ENCODE data around the gene PCNX3. TPM values are rescaled to one million over a fixed set of nuclear protein-coding genes. Genes with fewer than 3 reads are reported as not detected.

The PCNX3 gene
- total RNA-seq, 1 donor from 2014 or later = 4.7 TPM

DNA sequence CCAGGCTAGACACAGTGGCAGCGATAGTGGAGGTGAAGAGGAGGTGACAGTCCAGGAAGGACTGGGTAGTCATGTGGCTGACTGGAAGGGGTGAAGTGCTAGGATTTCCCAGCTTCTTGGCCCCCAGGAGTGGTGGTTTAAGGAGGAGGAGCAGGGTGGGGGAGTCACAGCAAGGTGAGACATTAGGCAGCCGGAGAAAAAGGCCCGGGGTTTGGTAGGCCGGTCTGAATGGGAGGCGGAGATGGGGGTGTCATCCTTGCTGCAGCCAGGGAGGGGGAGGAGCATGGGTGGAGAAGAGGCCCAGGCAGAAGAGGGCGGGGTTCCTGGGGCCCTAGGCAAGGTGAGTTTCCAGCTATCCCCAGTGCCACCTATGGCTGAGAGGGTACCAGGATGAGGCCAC lies 28.4 kb downstream of the PCNX3 start:
- Histone ChIP-seq H3K4me1 (ENCODE audit: control insufficient read depth in 3 of 3, insufficient read depth in 3 of 3, low read length in 3 of 3) (peaks cover 15 to 18% (median 16%) of the 10 kb centered on the region in 3 donors), H3K9me3 (ENCODE audit: control insufficient read depth in 3 of 3, low read length in 3 of 3) (no peaks in the 10 kb centered on the region), H3K4me3 (ENCODE audit: low read length in 3 of 3) (no peak overlapping the region), H3K27ac (ENCODE audit: low read depth, low read length) (no peak overlapping the region), H3K27me3 (ENCODE audit: control insufficient read depth in 3 of 3, insufficient read depth in 3 of 3, low read length in 3 of 3) (peaks cover 9 to 19% (median 11%) of the 10 kb centered on the region in 3 donors), H3K36me3 (ENCODE audit: control insufficient read depth in 3 of 3, insufficient read depth in 3 of 3, low read length in 3 of 3) (peaks cover 0 to 18% (median 17%) of the 10 kb centered on the region in 3 donors), H3K9ac (ENCODE audit: low read depth in 1 of 3, low read length in 3 of 3) (no peak overlapping the region)

DNA sequence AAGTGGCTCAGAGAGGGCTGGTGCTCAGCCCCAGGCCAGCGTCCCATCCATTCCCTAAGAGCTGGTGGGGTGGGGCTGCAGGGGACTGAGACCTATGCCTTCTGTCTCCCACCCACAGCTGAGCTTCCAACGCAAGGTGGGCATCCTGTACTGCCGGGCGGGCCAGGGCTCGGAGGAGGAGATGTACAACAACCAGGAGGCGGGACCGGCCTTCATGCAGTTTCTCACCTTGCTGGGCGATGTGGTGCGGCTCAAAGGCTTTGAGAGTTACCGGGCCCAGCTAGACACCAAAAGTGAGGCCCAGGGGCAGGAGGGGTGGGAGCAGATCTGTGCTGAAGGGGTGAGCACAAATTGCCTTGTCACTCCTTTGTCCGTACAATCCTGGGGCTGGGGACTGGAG lies 29.3 kb downstream of the PCNX3 start:
- Histone ChIP-seq H3K27ac (ENCODE audit: low read depth, low read length) (no peak overlapping the region), H3K9me3 (ENCODE audit: control insufficient read depth in 3 of 3, low read length in 3 of 3) (no peaks in the 10 kb centered on the region), H3K36me3 (ENCODE audit: control insufficient read depth in 3 of 3, insufficient read depth in 3 of 3, low read length in 3 of 3) (peaks cover 5 to 22% (median 19%) of the 10 kb centered on the region in 3 donors), H3K4me3 (ENCODE audit: low read length in 3 of 3) (no peak overlapping the region), H3K9ac (ENCODE audit: low read depth in 1 of 3, low read length in 3 of 3) (no peak overlapping the region), H3K4me1 (ENCODE audit: control insufficient read depth in 3 of 3, insufficient read depth in 3 of 3, low read length in 3 of 3) (peaks cover 10 to 22% (median 12%) of the 10 kb centered on the region in 3 donors), H3K27me3 (ENCODE audit: control insufficient read depth in 3 of 3, insufficient read depth in 3 of 3, low read length in 3 of 3) (peaks cover 9 to 19% (median 11%) of the 10 kb centered on the region in 3 donors)

DNA sequence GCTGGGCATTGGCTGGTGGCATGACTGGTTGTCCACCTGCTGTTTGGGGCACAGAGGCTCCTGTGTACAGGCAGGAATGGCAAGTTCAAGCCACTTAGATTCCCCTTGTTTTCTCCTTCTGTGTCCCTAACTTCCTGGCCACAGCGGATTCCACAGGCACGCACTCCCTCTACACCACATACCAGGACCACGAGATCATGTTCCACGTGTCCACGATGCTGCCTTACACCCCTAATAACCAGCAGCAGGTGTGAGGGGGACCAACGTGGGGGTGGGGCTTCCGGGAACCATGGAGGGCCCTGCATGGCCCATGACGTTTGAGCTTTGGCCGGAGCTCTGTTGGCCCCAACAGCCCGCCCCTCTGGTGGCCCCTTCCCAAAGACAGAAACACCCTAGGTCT lies 30.1 kb downstream of the PCNX3 start:
- Histone ChIP-seq H3K27ac (ENCODE audit: low read depth, low read length) (no peak overlapping the region), H3K27me3 (ENCODE audit: control insufficient read depth in 3 of 3, insufficient read depth in 3 of 3, low read length in 3 of 3) (peaks cover 9 to 19% (median 11%) of the 10 kb centered on the region in 3 donors), H3K36me3 (ENCODE audit: control insufficient read depth in 3 of 3, insufficient read depth in 3 of 3, low read length in 3 of 3) (peaks cover 5 to 22% (median 20%) of the 10 kb centered on the region in 3 donors), H3K4me3 (ENCODE audit: low read length in 3 of 3) (no peak overlapping the region), H3K9me3 (ENCODE audit: control insufficient read depth in 3 of 3, low read length in 3 of 3) (no peaks in the 10 kb centered on the region), H3K4me1 (ENCODE audit: control insufficient read depth in 3 of 3, insufficient read depth in 3 of 3, low read length in 3 of 3) (peaks cover 3 to 18% (median 5%) of the 10 kb centered on the region in 3 donors), H3K9ac (ENCODE audit: low read depth in 1 of 3, low read length in 3 of 3) (no peak overlapping the region)

DNA sequence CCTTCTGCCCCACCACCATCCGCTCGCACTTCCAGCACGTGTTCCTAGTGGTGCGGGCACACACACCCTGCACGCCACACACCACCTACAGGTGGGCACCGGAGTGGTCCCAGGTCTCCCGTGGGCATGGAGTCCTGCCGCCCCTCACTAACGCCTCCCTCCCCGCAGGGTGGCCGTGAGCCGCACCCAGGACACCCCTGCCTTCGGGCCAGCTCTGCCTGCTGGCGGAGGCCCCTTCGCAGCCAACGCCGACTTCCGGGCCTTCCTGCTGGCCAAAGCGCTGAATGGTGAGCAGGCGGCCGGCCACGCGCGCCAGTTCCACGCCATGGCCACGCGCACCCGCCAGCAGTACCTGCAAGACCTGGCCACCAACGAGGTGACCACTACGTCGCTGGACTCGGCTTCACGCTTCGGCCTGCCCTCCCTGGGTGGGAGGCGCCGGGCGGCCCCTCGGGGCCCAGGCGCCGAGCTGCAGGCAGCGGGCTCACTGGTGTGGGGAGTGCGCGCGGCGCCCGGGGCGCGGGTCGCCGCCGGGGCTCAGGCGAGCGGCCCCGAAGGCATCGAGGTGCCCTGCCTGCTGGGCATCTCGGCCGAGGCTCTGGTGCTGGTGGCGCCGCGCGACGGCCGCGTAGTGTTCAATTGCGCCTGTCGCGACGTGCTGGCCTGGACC lies 30.8 kb downstream of the PCNX3 start:
- no peak overlapping the region for H3K27ac ChIP-seq (ENCODE audit: low read depth, low read length)
- H3K9me3 ChIP-seq (ENCODE audit: control insufficient read depth in 3 of 3, low read length in 3 of 3) = no peaks in the 10 kb centered on the region
- no peak overlapping the region for H3K9ac ChIP-seq (ENCODE audit: low read depth in 1 of 3, low read length in 3 of 3)
- peaks cover 4 to 21% (median 9%) of the 10 kb centered on the region in 3 donors for H3K4me1 ChIP-seq (ENCODE audit: control insufficient read depth in 3 of 3, insufficient read depth in 3 of 3, low read length in 3 of 3)
- H3K36me3 ChIP-seq (ENCODE audit: control insufficient read depth in 3 of 3, insufficient read depth in 3 of 3, low read length in 3 of 3) = peaks cover 5 to 24% (median 24%) of the 10 kb centered on the region in 3 donors
- H3K27me3 ChIP-seq (ENCODE audit: control insufficient read depth in 3 of 3, insufficient read depth in 3 of 3, low read length in 3 of 3) = peaks cover 9 to 19% (median 11%) of the 10 kb centered on the region in 3 donors
- no peak overlapping the region for H3K4me3 ChIP-seq (ENCODE audit: low read length in 3 of 3)

DNA sequence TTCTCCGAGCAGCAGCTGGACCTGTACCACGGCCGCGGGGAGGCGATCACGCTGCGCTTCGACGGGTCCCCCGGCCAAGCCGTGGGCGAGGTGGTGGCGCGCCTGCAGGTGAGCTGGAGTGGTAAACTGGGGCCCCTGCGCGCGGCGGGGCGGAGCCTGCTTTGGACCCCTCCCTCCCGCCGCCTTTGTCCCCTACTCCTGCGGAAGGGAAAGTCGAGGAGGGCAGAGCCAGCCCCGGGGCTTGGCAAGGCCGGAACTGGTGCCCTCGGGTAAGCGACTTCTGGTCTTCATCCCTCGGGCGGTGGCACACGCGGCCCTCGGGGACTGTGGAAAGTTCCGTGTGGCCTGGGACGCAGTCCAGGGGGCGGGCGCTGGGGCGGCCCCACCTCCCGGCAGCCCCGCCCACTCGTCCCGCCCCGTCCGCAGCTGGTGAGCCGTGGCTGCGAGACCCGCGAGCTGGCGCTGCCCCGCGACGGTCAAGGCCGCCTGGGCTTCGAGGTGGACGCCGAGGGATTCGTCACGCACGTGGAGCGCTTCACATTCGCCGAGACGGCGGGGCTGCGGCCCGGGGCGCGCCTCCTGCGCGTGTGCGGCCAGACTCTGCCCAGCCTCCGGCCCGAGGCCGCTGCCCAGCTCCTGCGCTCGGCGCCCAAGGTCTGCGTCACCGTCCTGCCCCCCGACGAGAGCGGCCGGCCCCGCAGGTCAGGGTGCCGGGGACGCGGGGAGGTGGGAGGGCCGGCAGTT lies 31.6 kb downstream of the PCNX3 start:
- Histone ChIP-seq H3K9ac (ENCODE audit: low read depth in 1 of 3, low read length in 3 of 3) (no peak overlapping the region), H3K9me3 (ENCODE audit: control insufficient read depth in 3 of 3, low read length in 3 of 3) (no peaks in the 10 kb centered on the region), H3K4me3 (ENCODE audit: low read length in 3 of 3) (no peak overlapping the region), H3K36me3 (ENCODE audit: control insufficient read depth in 3 of 3, insufficient read depth in 3 of 3, low read length in 3 of 3) (peaks cover 5 to 23% (median 21%) of the 10 kb centered on the region in 3 donors), H3K27ac (ENCODE audit: low read depth, low read length) (no peak overlapping the region), H3K4me1 (ENCODE audit: control insufficient read depth in 3 of 3, insufficient read depth in 3 of 3, low read length in 3 of 3) (peaks cover 9 to 28% (median 13%) of the 10 kb centered on the region in 3 donors), H3K27me3 (ENCODE audit: control insufficient read depth in 3 of 3, insufficient read depth in 3 of 3, low read length in 3 of 3) (peaks cover 9 to 19% (median 11%) of the 10 kb centered on the region in 3 donors)

DNA sequence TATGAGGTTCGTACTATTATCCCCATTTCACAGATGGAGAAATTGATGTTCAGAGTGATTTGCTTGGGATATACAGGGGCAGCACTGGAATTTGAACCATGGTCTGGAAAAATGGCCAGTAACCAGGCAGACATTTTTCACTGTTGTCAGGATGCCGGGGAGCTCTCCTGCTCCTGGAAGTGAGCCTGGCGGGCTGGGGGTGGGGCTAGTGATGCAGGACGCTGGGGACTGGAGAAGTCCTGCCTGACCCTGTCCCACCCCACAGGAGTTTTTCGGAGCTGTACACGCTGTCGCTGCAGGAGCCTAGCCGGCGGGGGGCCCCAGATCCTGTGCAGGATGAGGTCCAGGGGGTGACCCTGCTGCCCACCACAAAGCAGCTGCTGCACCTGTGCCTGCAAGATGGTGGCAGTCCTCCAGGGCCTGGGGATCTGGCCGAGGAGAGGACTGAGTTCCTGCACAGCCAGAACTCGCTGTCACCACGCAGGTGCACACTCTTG lies 33.5 kb downstream of the PCNX3 start:
- Histone ChIP-seq H3K4me3 (ENCODE audit: low read length in 3 of 3) (no peak overlapping the region), H3K4me1 (ENCODE audit: control insufficient read depth in 3 of 3, insufficient read depth in 3 of 3, low read length in 3 of 3) (peaks cover 23 to 42% (median 27%) of the 10 kb centered on the region in 3 donors), H3K9ac (ENCODE audit: low read depth in 1 of 3, low read length in 3 of 3) (no peak overlapping the region), H3K9me3 (ENCODE audit: control insufficient read depth in 3 of 3, low read length in 3 of 3) (no peaks in the 10 kb centered on the region), H3K27ac (ENCODE audit: low read depth, low read length) (no peak overlapping the region), H3K27me3 (ENCODE audit: control insufficient read depth in 3 of 3, insufficient read depth in 3 of 3, low read length in 3 of 3) (peaks cover 9 to 19% (median 11%) of the 10 kb centered on the region in 3 donors), H3K36me3 (ENCODE audit: control insufficient read depth in 3 of 3, insufficient read depth in 3 of 3, low read length in 3 of 3) (peaks cover 5 to 25% (median 16%) of the 10 kb centered on the region in 3 donors)

DNA sequence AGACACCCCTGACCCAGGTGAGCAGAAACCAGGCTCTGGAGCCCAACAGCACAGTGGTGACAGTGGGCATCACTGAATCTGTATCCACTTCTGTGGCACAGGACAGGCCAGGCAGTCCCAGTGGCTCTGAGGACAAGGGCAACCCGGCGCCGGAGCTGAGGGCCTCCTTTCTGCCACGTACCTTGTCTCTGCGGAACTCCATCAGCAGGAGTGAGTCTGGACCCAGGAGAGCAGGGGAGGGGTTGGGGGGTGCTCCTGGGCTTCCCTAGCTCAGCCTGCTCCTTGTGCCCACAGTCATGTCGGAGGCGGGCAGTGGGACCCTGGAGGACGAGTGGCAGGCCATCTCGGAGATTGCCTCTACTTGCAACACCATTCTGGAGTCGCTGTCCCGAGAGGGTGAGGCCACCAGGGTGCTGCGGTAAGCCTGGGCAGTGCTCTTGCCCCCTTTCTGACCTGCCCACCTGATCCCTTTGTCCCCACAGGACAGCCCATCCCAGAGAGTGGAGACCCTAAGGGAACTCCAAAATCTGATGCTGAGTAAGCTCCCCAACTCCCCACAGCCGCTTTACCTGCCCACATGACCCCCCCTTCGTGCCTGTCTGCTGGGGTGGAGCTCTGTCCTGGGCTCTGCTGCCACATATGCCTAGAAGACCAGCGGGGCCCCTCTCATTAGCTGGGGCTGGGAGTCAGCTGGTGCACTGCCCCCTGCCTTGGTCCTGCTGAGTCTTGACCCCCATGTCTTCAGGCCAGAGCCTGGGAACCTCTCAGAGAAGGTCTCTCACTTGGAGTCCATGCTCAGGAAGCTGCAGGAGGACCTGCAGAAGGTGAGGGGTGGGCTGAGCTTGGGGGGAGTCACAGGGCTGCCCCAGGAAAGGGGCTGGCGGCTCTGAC lies 34.3 kb downstream of the PCNX3 start:
- Histone ChIP-seq H3K27me3 (ENCODE audit: control insufficient read depth in 3 of 3, insufficient read depth in 3 of 3, low read length in 3 of 3) (peaks cover 9 to 19% (median 11%) of the 10 kb centered on the region in 3 donors), H3K9ac (ENCODE audit: low read depth in 1 of 3, low read length in 3 of 3) (peak overlapping the region in 1 of 3 donors; percentile 40), H3K4me3 (ENCODE audit: low read length in 3 of 3) (no peak overlapping the region), H3K36me3 (ENCODE audit: control insufficient read depth in 3 of 3, insufficient read depth in 3 of 3, low read length in 3 of 3) (peaks cover 10 to 30% (median 20%) of the 10 kb centered on the region in 3 donors), H3K4me1 (ENCODE audit: control insufficient read depth in 3 of 3, insufficient read depth in 3 of 3, low read length in 3 of 3) (peaks cover 26 to 45% (median 27%) of the 10 kb centered on the region in 3 donors), H3K9me3 (ENCODE audit: control insufficient read depth in 3 of 3, low read length in 3 of 3) (no peaks in the 10 kb centered on the region), H3K27ac (ENCODE audit: low read depth, low read length) (no peak overlapping the region)

DNA sequence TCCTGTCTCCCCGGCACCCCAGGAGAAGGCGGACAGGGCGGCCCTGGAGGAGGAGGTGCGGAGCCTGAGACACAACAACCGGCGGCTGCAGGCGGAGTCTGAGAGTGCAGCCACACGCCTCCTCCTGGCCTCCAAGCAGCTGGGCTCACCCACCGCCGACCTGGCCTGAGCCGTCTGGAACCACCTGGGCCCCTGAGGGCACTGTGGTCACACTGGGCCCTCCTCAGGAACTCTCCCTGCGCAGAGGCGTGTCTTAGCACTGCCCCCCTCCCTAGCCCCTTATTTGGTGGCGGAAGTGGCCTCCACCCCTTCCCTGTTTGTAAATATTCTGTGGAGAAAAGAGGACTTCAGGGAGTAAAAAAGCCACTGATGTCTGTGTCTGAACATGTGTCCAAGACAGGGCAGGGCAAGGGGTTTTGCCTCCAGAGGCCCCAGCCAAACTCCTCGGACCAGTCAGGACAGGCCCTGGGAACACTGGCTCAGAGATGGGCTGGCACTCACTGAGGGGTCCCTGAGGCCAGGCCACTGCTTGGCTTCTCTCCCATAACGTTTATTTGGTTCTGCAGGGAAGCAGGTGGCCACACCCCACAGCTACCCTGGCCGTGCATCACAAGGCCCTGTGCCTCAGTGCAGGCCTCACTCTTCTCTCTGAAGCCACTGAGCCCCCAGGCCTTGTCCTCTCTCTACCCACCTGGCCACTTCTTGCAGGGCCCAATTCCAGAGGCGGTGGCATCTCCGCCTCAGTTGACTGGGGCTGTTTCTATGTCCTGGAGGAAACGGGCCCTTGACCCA lies 35.2 kb downstream of the PCNX3 start:
- Histone ChIP-seq H3K27ac (ENCODE audit: low read depth, low read length) (peak overlapping the region; percentile 93), H3K36me3 (ENCODE audit: control insufficient read depth in 3 of 3, insufficient read depth in 3 of 3, low read length in 3 of 3) (peaks cover 19 to 32% (median 28%) of the 10 kb centered on the region in 3 donors), H3K27me3 (ENCODE audit: control insufficient read depth in 3 of 3, insufficient read depth in 3 of 3, low read length in 3 of 3) (peaks cover 9 to 17% (median 11%) of the 10 kb centered on the region in 3 donors), H3K4me3 (ENCODE audit: low read length in 3 of 3) (no peak overlapping the region), H3K4me1 (ENCODE audit: control insufficient read depth in 3 of 3, insufficient read depth in 3 of 3, low read length in 3 of 3) (peaks cover 26 to 47% (median 27%) of the 10 kb centered on the region in 3 donors), H3K9me3 (ENCODE audit: control insufficient read depth in 3 of 3, low read length in 3 of 3) (no peaks in the 10 kb centered on the region), H3K9ac (ENCODE audit: low read depth in 1 of 3, low read length in 3 of 3) (peak overlapping the region in 1 of 3 donors; percentile 88)

DNA sequence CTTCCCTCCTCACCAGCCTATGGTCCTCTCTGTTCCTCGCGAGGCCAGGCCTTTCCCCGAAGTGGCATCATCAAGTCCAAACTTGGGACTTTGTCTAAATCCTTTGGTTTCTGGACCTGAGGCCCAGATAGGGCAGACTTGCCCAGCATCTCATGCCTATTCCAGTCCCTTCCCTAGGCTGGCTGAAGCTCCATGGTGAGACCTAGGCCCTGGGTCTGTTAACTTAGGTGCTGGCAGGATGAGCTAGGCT lies 35.7 kb downstream of the PCNX3 start:
- H3K4me1 ChIP-seq (ENCODE audit: control insufficient read depth in 3 of 3, insufficient read depth in 3 of 3, low read length in 3 of 3) = peaks cover 26 to 46% (median 27%) of the 10 kb centered on the region in 3 donors
- H3K4me3 ChIP-seq (ENCODE audit: low read length in 3 of 3) = no peak overlapping the region
- H3K9me3 ChIP-seq (ENCODE audit: control insufficient read depth in 3 of 3, low read length in 3 of 3) = no peaks in the 10 kb centered on the region
- peak overlapping the region; percentile 93 for H3K27ac ChIP-seq (ENCODE audit: low read depth, low read length)
- peak overlapping the region in 1 of 3 donors; percentile 88 for H3K9ac ChIP-seq (ENCODE audit: low read depth in 1 of 3, low read length in 3 of 3)
- H3K36me3 ChIP-seq (ENCODE audit: control insufficient read depth in 3 of 3, insufficient read depth in 3 of 3, low read length in 3 of 3) = peaks cover 24 to 34% (median 31%) of the 10 kb centered on the region in 3 donors
- H3K27me3 ChIP-seq (ENCODE audit: control insufficient read depth in 3 of 3, insufficient read depth in 3 of 3, low read length in 3 of 3) = peaks cover 8 to 14% (median 9%) of the 10 kb centered on the region in 3 donors
